HG03066 (cell line): ENCODE results near the gene DYDC2.
"Not testable (repeated sequence)": the region's sequence is repeated elsewhere in the genome, so short reads cannot be mapped to it uniquely, and the experiment has no call there.

Source experiments
- ATAC-seq: cut with Tn5 transposase; IDR thresholded peaks from one replicate; pipeline ENCODE4 v1.9.1; 2021; ENCODE audit warnings: low read depth; ENCODE audit not compliant: unreplicated experiment

The DYDC2 gene

GRCh38 chr10:80356563-80356988 is at the start of gene DYDC2, which contains the start of gene DYDC1:
Gene DYDC2 (plus strand): TSS chr10:80356781. CDS start chr10:80362444, 5,663 bp downstream.
Gene DYDC1 (minus strand): TSS chr10:80356755. CDS start chr10:80352601, 4,154 bp downstream.
- no peak for ATAC-seq

- ATAC-seq: no peak
Measured at GRCh38 chr10:80313523-80313922, 43.1 kb upstream of the DYDC2 start.

GRCh38 chr10:80315391-80315790 is 41.2 kb upstream of the DYDC2 start:
- no peak for ATAC-seq

GRCh38 chr10:80318742-80319141 is 37.8 kb upstream of the DYDC2 start:
- no peak for ATAC-seq

- ATAC-seq: no peak
Measured at GRCh38 chr10:80319318-80319717, 37.3 kb upstream of the DYDC2 start.

- no peak for ATAC-seq
Measured at GRCh38 chr10:80319725-80320290, 36.8 kb upstream of the DYDC2 start.

- ATAC-seq: no peak
Measured at GRCh38 chr10:80320377-80320776, 36.2 kb upstream of the DYDC2 start.

- ATAC-seq: no peak
Measured at GRCh38 chr10:80321183-80321582, 35.4 kb upstream of the DYDC2 start.

- ATAC-seq: no peak
Measured at GRCh38 chr10:80322158-80322557, 34.4 kb upstream of the DYDC2 start.

GRCh38 chr10:80322711-80323110 is 33.9 kb upstream of the DYDC2 start:
- ATAC-seq: no peak

- ATAC-seq: no peak
Measured at GRCh38 chr10:80323311-80323710, 33.3 kb upstream of the DYDC2 start.

GRCh38 chr10:80324086-80324485 is 32.5 kb upstream of the DYDC2 start:
- no peak for ATAC-seq

GRCh38 chr10:80324891-80325364 is 31.7 kb upstream of the DYDC2 start:
- no peak for ATAC-seq

GRCh38 chr10:80333983-80334382 is 22.6 kb upstream of the DYDC2 start:
- no peak for ATAC-seq

GRCh38 chr10:80344276-80344675 is 12.3 kb upstream of the DYDC2 start:
- ATAC-seq: no peak

GRCh38 chr10:80344912-80345311 is 11.7 kb upstream of the DYDC2 start:
- no peak for ATAC-seq

- ATAC-seq: no peak
Measured at GRCh38 chr10:80350251-80350650, 6.3 kb upstream of the DYDC2 start.

- ATAC-seq: no peak
Measured at GRCh38 chr10:80351220-80351619, 5.4 kb upstream of the DYDC2 start.

- ATAC-seq: no peak
Measured at GRCh38 chr10:80356989-80357850, 639 bp downstream of the DYDC2 start.

GRCh38 chr10:80357851-80358125 is 1.2 kb downstream of the DYDC2 start:
- ATAC-seq: no peak

GRCh38 chr10:80358925-80359324 is 2.3 kb downstream of the DYDC2 start:
- ATAC-seq: not testable (repeated sequence)

GRCh38 chr10:80359644-80360043 is 3.1 kb downstream of the DYDC2 start:
- no peak for ATAC-seq
